Activated naive CD4-positive, alpha-beta T cell treated with anti-CD3 and anti-CD28 coated beads, Interleukin-2, amount 50 U/mL, for 24 hours (primary cell): ENCODE measurements around the gene COL20A1.

Experiments used
- H3K27ac Mint-ChIP-seq: one replicate; pipeline ENCODE4 v1.8.0; 2021; ENCODE audit warnings: mild to moderate bottlenecking, mixed read lengths
- H3K27me3 Mint-ChIP-seq: one replicate; pipeline ENCODE4 v1.8.0; 2021; ENCODE audit warnings: mixed read lengths
- H3K36me3 Mint-ChIP-seq: one replicate; pipeline ENCODE4 v1.8.0; 2021; ENCODE audit warnings: mixed read lengths
- H3K4me1 Mint-ChIP-seq: one replicate; pipeline ENCODE4 v1.8.0; 2021; ENCODE audit warnings: mixed read lengths
- H3K4me3 Mint-ChIP-seq: one replicate; pipeline ENCODE4 v1.8.0; 2021; ENCODE audit warnings: mild to moderate bottlenecking, mixed read lengths
- H3K9me3 Mint-ChIP-seq: one replicate; pipeline ENCODE4 v1.8.0; 2021; ENCODE audit warnings: mixed read lengths

COL20A1 gene

GRCh38 chr20:63356931-63357879 lies 64.2 kb downstream of the COL20A1 start:
- Mint-ChIP-seq H3K4me1 (no peaks in the 10 kb centered on the region), H3K9me3 (no peaks in the 10 kb centered on the region), H3K27ac (no peak overlapping the region), H3K36me3 (no peaks in the 10 kb centered on the region), H3K27me3 (peaks cover 4% of the 10 kb centered on the region), H3K4me3 (no peak overlapping the region)

- H3K9me3 Mint-ChIP-seq, result no peaks in the 10 kb centered on the region
- H3K27me3 Mint-ChIP-seq, result peaks cover 12% of the 10 kb centered on the region
- H3K4me3 Mint-ChIP-seq, result no peak overlapping the region
- no peak overlapping the region for H3K27ac Mint-ChIP-seq
- H3K36me3 Mint-ChIP-seq, result no peaks in the 10 kb centered on the region
- peaks cover 4% of the 10 kb centered on the region for H3K4me1 Mint-ChIP-seq
Observed at GRCh38 chr20:63357921-63358905, 65.2 kb downstream of the COL20A1 start.

GRCh38 chr20:63359164-63359934 lies 66.4 kb downstream of the COL20A1 start:
- Mint-ChIP-seq H3K27me3 (peaks cover 12% of the 10 kb centered on the region), H3K27ac (no peak overlapping the region), H3K9me3 (no peaks in the 10 kb centered on the region), H3K4me3 (no peak overlapping the region), H3K4me1 (peaks cover 4% of the 10 kb centered on the region), H3K36me3 (no peaks in the 10 kb centered on the region)

DNA sequence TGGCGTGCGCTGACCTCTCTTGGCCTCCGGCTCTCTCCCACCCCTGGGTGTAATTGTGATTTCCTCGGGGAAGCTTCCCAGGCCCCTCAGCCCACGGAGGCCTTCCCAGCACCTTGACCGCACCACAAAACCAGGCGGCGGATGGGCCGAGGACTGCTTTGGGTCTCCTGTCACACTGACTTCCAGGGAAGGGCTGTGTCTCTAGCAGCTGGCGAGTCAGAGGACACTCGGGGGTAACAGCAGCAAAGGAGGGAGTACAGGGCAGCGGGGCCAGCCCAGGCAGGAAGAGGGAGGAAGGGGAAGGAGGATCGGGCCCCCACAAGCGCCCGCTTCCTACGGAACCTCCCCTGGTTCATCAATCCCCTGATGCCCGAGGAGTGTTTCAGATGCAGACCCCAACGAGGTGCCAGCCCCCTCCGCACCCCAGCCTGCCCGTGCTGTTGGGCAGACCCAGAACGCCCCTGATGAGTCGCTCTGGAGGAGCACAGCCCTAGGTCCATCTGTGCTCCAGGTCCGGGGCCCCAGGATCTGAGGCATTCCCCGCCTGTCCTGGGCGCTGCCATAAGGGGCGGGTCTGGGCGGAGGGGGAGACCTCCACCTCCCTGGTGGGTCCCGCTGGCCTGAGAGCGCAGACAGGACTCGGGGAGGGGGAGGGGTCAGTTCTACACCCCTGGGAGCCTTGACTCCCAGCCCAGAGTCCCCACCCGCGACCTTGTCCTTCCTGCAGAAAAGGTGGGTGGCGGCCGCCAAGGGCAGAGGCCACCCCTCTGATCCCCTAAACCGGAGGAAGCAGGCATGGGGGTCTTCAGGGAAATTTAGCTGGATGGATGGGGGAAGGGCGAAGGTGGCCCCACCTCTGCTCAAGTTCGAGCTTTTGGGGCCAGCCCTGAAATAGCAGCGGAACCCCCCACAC lies 67.2 kb downstream of the COL20A1 start:
- Mint-ChIP-seq H3K27ac (no peak overlapping the region), H3K36me3 (no peaks in the 10 kb centered on the region), H3K27me3 (peaks cover 12% of the 10 kb centered on the region), H3K4me1 (peaks cover 4% of the 10 kb centered on the region), H3K4me3 (no peak overlapping the region), H3K9me3 (no peaks in the 10 kb centered on the region)

- Mint-ChIP-seq H3K27ac (no peak within 1 kb of the TSS), H3K4me1 (peaks cover 4% of the 10 kb centered on the region), H3K9me3 (no peaks in the 10 kb centered on the region), H3K27me3 (peaks cover 12% of the 10 kb centered on the region), H3K36me3 (no peaks in the 10 kb centered on the region), H3K4me3 (no peak within 1 kb of the TSS)
Observed at GRCh38 chr20:63360850-63361518, 68.0 kb downstream of the COL20A1 start, which contains the start of gene CHRNA4. Gene CHRNA4, minus strand, starts transcription at chr20:63361349. Its CDS starts 184 bp downstream, at chr20:63361165.

- peaks cover 12% of the 10 kb centered on the region for H3K27me3 Mint-ChIP-seq
- no peak overlapping the region for H3K27ac Mint-ChIP-seq
- H3K4me3 Mint-ChIP-seq, result no peak overlapping the region
- no peaks in the 10 kb centered on the region for H3K9me3 Mint-ChIP-seq
- H3K4me1 Mint-ChIP-seq, result peaks cover 4% of the 10 kb centered on the region
- H3K36me3 Mint-ChIP-seq, result no peaks in the 10 kb centered on the region
Observed at GRCh38 chr20:63361519-63362435, 68.8 kb downstream of the COL20A1 start.

GRCh38 chr20:63362436-63363009 lies 69.5 kb downstream of the COL20A1 start:
- Mint-ChIP-seq H3K27ac (no peak overlapping the region), H3K4me3 (no peak overlapping the region), H3K9me3 (no peaks in the 10 kb centered on the region), H3K27me3 (peaks cover 13% of the 10 kb centered on the region), H3K36me3 (no peaks in the 10 kb centered on the region), H3K4me1 (peaks cover 4% of the 10 kb centered on the region)

DNA sequence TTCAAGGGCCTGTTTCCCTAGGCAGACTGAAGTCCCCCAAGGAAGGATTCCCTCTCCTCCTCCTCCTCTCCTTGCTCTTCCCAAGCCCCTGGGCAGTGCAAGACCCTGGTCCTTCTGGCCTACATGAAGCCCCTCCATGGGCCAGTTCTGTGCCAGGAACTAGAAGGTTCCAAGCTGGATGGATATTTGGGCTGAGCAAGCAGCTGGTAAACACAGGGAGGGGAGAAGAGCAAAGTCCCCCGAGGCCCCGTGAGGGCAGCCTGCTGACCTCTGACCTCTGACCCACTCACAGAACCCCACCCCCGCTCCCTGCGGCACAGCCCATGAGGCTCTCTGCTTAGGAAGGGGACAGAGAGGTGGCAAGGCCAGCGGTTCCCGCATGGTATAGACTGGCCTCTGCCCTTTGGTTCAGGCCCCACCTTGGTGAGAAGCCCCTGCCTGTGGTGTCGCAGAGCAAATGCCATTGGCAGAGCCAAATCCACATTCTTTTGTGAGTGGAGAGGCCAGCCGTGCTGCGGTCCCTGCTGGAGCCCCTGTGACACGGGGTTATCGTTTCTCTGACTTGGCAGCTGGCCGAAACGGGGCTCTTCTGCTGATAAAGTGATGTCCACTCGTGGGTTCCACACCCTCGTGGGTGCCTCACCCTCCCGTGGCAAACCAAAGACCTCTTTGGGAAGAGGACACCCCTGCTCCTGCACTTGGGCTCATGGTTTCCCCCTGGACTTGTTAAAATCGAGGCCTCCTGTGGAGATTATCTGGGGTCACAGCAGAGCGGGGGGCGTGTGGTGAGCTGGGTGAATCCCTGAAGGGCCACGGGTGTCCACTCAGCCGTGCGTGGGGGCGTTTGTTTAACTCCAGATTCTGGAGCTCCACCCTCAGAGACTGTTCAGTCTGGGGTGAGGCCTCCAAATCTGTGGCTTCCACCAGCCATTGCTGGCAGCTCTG lies 70.3 kb downstream of the COL20A1 start:
- Mint-ChIP-seq H3K4me1 (peaks cover 4% of the 10 kb centered on the region), H3K27ac (no peak overlapping the region), H3K36me3 (no peaks in the 10 kb centered on the region), H3K4me3 (no peak overlapping the region), H3K9me3 (no peaks in the 10 kb centered on the region), H3K27me3 (peaks cover 13% of the 10 kb centered on the region)

DNA sequence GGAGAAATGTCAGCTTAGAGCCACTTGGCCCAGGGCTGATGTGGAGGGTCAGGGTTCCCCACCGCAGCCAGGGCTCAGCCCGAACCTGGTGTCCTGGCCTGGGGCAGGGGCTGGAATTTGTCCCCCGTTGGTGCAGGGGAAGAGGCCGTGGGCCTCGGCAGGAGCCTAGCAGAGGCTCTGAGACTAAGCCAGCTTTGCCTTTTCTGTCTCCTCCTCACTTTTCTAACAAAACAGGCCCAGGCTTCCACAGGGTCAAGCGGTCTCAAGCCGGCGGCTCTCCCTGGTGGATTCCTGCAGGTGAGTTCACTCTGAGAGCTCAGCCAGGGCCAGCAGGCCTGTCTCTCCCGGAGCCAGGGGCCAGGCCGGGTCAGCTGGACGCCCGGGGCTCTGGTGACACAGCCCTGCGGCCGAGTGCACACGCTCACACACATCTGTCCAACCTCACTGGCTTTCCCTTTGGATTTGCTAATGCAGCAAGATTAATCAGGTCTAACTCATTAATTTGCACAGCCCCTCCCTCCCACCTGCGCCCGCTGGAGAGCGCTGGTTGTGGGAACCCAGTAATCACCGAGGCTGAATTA lies 71.1 kb downstream of the COL20A1 start:
- Mint-ChIP-seq H3K27ac (no peak overlapping the region), H3K4me3 (no peak overlapping the region), H3K9me3 (no peaks in the 10 kb centered on the region), H3K27me3 (peaks cover 12% of the 10 kb centered on the region), H3K4me1 (peaks cover 4% of the 10 kb centered on the region), H3K36me3 (no peaks in the 10 kb centered on the region)

DNA sequence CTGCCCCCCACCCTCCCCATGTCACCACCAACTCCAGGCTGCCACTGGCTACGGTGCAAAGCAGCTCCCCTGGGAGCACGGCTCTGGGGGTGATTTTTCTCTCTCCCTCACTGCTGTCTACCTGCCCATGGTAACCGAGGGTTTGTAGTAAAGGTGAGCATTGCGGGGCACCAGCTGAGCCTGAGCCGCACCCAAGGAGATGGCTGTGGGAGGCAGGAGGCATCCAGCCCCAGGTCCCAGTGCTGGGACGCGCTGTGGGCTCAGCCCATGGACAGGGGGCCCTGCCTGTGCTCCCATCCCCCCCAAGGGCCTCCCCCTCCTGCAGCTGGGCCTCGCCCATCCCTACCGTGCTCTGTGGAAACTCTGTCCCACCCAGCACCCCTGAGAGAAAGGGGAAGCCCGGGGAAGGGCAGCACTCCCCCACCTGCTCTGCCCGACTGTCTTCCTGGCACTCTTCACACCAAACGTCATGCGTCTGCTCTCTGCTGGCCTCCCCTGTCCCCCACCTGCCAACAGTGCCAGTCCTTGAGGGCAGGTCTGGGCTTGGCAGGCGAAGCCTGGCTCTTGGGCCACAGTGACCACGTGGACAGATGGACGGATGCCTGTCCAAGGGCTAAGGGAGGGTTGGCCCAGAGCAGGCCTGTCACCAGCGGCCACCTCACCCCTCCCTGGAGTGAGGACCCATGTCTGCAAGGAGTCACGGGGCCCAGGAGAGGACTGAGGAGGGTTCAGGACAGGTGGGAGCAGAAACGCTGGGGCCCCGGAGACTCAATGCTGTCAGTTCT lies 72.0 kb downstream of the COL20A1 start:
- no peaks in the 10 kb centered on the region for H3K36me3 Mint-ChIP-seq
- H3K9me3 Mint-ChIP-seq, result no peaks in the 10 kb centered on the region
- peaks cover 4% of the 10 kb centered on the region for H3K4me1 Mint-ChIP-seq
- no peak overlapping the region for H3K27ac Mint-ChIP-seq
- peaks cover 9% of the 10 kb centered on the region for H3K27me3 Mint-ChIP-seq
- H3K4me3 Mint-ChIP-seq, result no peak overlapping the region
